Spinal cord (tissue), 10 donors: ENCODE measurements around the gene ZCCHC8. TPM values are rescaled to one million over a fixed set of nuclear protein-coding genes. Genes with fewer than 3 reads are reported as not detected.
A peak's percentile ranks its signal among the peaks of the same experiment; 100 is the strongest.
"Not testable (repeated sequence)": the region's sequence is repeated elsewhere in the genome, so short reads cannot be mapped to it uniquely, and the experiment has no call there.

Experiments
- DNase-seq, 6 donors: peaks; one replicate each; pipeline versions ENCODE4 v3.0.0 to v3.0.0-alpha.2; 2013 to 2015; ENCODE audit warnings: low spot score in 6 of 6, low read depth in 4 of 6
- H3K27ac ChIP-seq: one replicate; pipeline ENCODE4 v1.5.1; 2013; ENCODE audit warnings: low read depth, low read length, control low read depth
- H3K27me3 ChIP-seq: one replicate; pipeline ENCODE4 v1.6.1; 2013; ENCODE audit warnings: low read length; ENCODE audit not compliant: control insufficient read depth, insufficient read depth
- H3K36me3 ChIP-seq: one replicate; pipeline ENCODE4 v1.6.1; 2013; ENCODE audit warnings: low read length; ENCODE audit not compliant: control insufficient read depth, insufficient read depth
- H3K4me1 ChIP-seq: one replicate; pipeline ENCODE4 v1.6.1; 2013; ENCODE audit warnings: low read length; ENCODE audit not compliant: control insufficient read depth, insufficient read depth
- H3K4me3 ChIP-seq: one replicate; pipeline ENCODE4 v1.5.1; 2013; ENCODE audit warnings: low read depth, low read length, control low read depth
- H3K9me3 ChIP-seq: one replicate; pipeline ENCODE4 v1.6.1; 2013; ENCODE audit warnings: low read length; ENCODE audit not compliant: control insufficient read depth, insufficient read depth
- WGBS: methylation state at CpG from one replicate; pipeline ENCODE4 v1.1.5; 2013; ENCODE audit warnings: missing lambda C conversion rate; ENCODE audit not compliant: insufficient coverage; 5-methylcytosine and 5-hydroxymethylcytosine counted together
- polyA plus RNA-seq, 2 donors: library from polyadenylated mRNA; unstranded; fragments of 120-200 nt; gene quantifications; one replicate each; pipeline ENCODE4 v1.2.1, GENCODE V29; 2013; ENCODE audit not compliant: insufficient read length in 2 of 2
- total RNA-seq, 2 donors: library from RNA; depleted of rRNA in 1 of 2; stranded (reverse); fragments of 120-200 nt in 1 of 2; fragments of >200 nt in 1 of 2; gene quantifications; one replicate each; pipeline versions ENCODE4 v1.2.3 to v1.2.4, GENCODE V29; 2013 to 2014
- donor health status: healthy.

The ZCCHC8 gene
- total and polyA plus RNA-seq, 4 donors: 25.7 to 40.3 (median 31.3) TPM

- H3K27me3 ChIP-seq: no peaks in the 10 kb centered on the region
- H3K27ac ChIP-seq: no peak overlapping the region
- no peaks in the 10 kb centered on the region for H3K4me1 ChIP-seq
- whole genome bisulfite sequencing: 92% methylated on average over 2 of the region's 6 CpGs
- H3K36me3 ChIP-seq: peaks cover 50% of the 10 kb centered on the region
- H3K4me3 ChIP-seq: no peak overlapping the region
- H3K9me3 ChIP-seq: no peaks in the 10 kb centered on the region
- no peak for DNase-seq
Measured at GRCh38 chr12:122481861-122482260, 18.9 kb downstream of the ZCCHC8 start.

GRCh38 chr12:122480753-122481152, 20.0 kb downstream of the ZCCHC8 start:
- no peak for DNase-seq
- no peaks in the 10 kb centered on the region for H3K9me3 ChIP-seq
- no peak overlapping the region for H3K4me3 ChIP-seq
- 98% methylated on average over 7 of the region's 8 CpGs for WGBS
- H3K36me3 ChIP-seq: peaks cover 50% of the 10 kb centered on the region
- no peaks in the 10 kb centered on the region for H3K27me3 ChIP-seq
- H3K27ac ChIP-seq: no peak overlapping the region
- H3K4me1 ChIP-seq: no peaks in the 10 kb centered on the region

GRCh38 chr12:122474324-122474716, 26.4 kb downstream of the ZCCHC8 start:
- WGBS: 92% methylated on average over 2 of the region's 2 CpGs
- Histone ChIP-seq H3K4me3 (no peak overlapping the region), H3K4me1 (no peaks in the 10 kb centered on the region), H3K9me3 (no peaks in the 10 kb centered on the region), H3K27me3 (no peaks in the 10 kb centered on the region), H3K36me3 (peaks cover 59% of the 10 kb centered on the region), H3K27ac (no peak overlapping the region)
- DNase-seq: no peak

GRCh38 chr12:122473543-122474323, 27.0 kb downstream of the ZCCHC8 start:
- no peaks in the 10 kb centered on the region for H3K4me1 ChIP-seq
- no peaks in the 10 kb centered on the region for H3K9me3 ChIP-seq
- no peak for DNase-seq
- no peak overlapping the region for H3K27ac ChIP-seq
- H3K27me3 ChIP-seq: no peaks in the 10 kb centered on the region
- 91% methylated on average over 14 of the region's 19 CpGs for WGBS
- H3K4me3 ChIP-seq: no peak overlapping the region
- peaks cover 54% of the 10 kb centered on the region for H3K36me3 ChIP-seq

GRCh38 chr12:122471324-122472226, 29.2 kb downstream of the ZCCHC8 start:
- Histone ChIP-seq H3K27ac (peak overlapping the region; percentile 25), H3K36me3 (peaks cover 43% of the 10 kb centered on the region), H3K4me3 (no peak overlapping the region), H3K4me1 (no peaks in the 10 kb centered on the region), H3K27me3 (no peaks in the 10 kb centered on the region), H3K9me3 (no peaks in the 10 kb centered on the region)
- WGBS: no CpG with 5 or more reads among the region's 3 CpGs
- DNase-seq: peak; percentile 9 to 87 (median 47)

- H3K4me1 ChIP-seq, DNase-seq, H3K9me3 ChIP-seq, H3K4me3 ChIP-seq, H3K27me3 ChIP-seq, H3K27ac ChIP-seq: not testable (repeated sequence)
- H3K36me3 ChIP-seq: peaks cover 33% of the 10 kb centered on the region
- WGBS: no CpG with 5 or more reads among the region's 7 CpGs
Measured at GRCh38 chr12:122470576-122470975, 30.2 kb downstream of the ZCCHC8 start.

- DNase-seq, H3K4me1 ChIP-seq, H3K27me3 ChIP-seq, H3K4me3 ChIP-seq, H3K27ac ChIP-seq, H3K9me3 ChIP-seq: not testable (repeated sequence)
- peaks cover 26% of the 10 kb centered on the region for H3K36me3 ChIP-seq
- WGBS: 92% methylated on average over 6 of the region's 6 CpGs
Measured at GRCh38 chr12:122469856-122470255, 30.9 kb downstream of the ZCCHC8 start.

GRCh38 chr12:122467983-122468382, 32.7 kb downstream of the ZCCHC8 start:
- Histone ChIP-seq H3K36me3 (peaks cover 12% of the 10 kb centered on the region), H3K9me3 (no peaks in the 10 kb centered on the region), H3K4me1 (no peaks in the 10 kb centered on the region), H3K27ac (no peak overlapping the region), H3K27me3 (no peaks in the 10 kb centered on the region), H3K4me3 (no peak overlapping the region)
- 82% methylated on average over 2 of the region's 4 CpGs for WGBS
- no peak for DNase-seq

GRCh38 chr12:122464317-122465042, 36.3 kb downstream of the ZCCHC8 start:
- H3K9me3 ChIP-seq, H3K4me3 ChIP-seq, H3K4me1 ChIP-seq, H3K27me3 ChIP-seq, DNase-seq, H3K36me3 ChIP-seq, H3K27ac ChIP-seq: not testable (repeated sequence)
- 80% methylated on average over 1 of the region's 17 CpGs for WGBS
